ENCODE measurements around the gene TNFRSF21.
"Not testable (repeated sequence)": the region's sequence is repeated elsewhere in the genome, so short reads cannot be mapped to it uniquely, and the experiment has no call there.

TNFRSF21 gene

DNA sequence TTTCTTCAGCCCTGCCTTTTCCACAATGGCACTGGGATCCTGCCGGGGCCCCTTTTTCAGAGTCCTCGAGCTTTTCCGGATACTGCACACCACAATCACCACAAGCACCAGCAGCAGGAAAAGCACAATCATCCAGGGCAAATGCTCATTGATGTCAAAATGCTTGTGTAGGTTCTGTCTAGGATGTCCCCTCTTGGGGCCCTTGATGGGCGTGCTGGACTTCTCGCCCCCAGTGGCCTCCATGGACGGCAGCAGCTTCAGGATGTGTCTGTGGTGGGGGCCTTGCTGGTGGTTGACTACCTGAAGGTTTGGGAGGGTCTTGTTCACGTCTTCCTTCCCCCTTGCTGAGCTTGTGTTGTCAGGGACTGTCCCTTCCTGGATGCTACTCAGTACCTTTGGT, 25.7 kb downstream of the TNFRSF21 start:
- DNase-seq: no peak

DNA sequence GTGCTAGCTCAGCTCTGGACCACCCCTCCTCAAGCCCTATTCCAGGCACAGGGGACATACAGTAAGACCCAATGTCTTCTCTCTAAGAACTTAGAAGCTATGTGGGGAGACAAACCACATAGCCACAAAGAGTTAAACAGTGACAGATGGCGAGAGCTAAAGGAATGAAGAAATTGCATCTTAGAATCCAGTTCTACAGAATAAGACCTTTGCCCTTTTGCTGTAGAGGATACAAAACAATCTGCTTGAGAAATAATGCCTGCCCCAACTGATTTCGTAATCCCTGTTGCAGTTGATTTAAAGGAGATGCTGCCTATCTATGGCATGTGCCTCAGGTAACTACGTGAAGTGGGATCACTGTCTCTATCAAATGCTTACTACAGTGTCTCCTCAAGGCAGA, 31.2 kb downstream of the TNFRSF21 start:
- DNase-seq: no peak

DNA sequence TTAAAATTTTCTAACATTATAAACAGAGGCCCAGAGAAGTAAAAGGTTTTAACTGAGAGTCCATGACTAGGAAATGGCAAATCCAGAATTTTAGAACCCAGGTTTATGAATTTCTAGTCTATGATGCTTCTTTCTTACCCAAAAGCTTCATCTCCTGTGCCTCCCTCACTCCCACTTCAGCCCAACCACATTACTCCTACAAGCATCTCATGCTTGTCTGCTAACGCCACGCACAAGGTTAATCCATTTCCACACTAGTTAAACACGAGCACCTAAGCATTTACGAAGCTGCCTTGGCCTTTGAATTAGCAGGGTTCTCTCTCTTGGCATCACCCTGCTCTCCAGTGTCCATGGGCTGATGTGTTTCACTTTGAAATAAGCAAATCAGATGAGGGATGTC, 32.0 kb downstream of the TNFRSF21 start:
- DNase-seq: no peak

DNA sequence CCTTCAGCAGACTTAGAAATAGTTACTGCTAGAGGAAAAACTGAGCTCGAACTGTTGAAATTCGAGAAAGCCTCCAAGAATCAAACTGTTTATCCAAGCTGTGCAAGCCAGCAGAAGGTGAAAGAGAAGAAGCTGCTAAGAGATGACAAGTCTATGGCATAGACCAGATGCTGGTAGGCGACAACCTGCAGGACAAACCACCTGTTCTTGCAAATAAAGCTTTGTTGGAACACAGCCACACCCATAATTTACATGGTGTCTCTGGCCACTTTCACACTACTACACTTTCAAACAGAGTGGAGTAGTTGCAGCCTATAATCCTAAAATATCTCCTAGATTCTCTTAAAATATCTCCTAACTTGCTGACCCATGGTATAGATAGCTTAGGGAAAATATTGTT, 33.3 kb downstream of the TNFRSF21 start:
- DNase-seq: no peak

DNA sequence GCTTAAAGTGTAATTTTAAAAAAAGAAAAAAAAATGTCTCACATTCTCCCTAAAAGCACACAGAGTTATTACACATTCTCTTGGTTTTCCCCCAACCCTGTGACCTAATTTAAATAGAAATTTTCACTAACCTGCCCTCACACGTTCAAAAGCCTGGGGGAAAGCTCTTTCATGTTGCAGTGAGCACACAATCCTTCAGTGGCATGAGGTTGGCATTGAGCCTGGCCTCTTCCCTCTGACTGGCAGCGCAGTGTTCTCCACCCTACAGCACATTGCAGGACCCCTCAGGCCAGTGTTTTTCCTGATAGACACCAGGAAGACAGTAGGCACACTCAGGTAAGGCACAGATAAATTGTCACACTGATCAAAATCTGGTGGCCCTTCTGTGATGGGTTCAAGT, 34.1 kb downstream of the TNFRSF21 start:
- no peak for DNase-seq

DNA sequence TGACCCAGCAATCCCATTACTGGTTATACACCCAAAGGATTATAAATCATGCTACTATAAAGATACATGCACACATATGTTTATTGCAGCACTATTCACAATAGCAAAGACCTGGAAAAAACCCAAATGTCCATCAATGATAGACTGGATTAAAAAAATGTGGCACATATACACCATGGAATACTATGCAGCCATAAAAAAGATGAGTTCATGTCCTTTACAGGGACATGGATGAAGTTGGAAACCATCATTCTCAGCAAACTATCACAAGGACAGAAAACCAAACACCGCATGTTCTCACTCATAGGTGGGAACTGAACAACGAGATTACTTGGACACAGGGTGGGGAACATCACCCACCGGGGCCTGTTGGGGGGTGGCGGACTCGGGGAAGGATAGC, 34.6 kb downstream of the TNFRSF21 start:
- DNase-seq: not testable (repeated sequence)

DNA sequence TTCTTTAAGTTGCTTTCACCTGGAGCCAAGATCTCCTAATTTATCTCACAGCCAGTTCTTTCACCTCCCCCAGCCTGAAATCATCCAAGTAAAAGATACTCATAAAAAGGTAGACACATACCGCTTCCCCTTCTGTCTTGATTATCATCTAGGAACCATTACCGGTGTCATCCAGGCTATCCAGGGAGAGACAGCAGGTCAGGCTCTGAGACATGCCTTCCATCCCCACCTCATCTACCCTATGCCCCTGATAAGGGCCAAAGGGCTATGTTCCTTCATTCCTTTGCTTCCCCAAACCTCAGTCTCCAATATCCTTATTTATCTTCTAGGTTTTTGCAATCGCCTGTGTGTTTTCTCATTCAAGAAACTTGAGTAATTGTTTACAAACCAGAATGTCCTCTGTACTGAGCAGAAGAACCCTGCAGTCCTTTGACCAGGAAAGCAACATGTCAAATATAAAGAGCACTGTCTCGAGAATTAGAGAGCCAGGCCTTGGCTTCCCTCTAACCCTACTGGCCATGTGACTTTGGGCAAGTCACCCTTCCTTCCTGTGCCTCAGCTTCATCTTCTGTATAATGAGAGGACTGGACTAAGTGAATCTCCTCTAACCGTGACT, 41.0 kb downstream of the TNFRSF21 start:
- DNase-seq: no peak

DNA sequence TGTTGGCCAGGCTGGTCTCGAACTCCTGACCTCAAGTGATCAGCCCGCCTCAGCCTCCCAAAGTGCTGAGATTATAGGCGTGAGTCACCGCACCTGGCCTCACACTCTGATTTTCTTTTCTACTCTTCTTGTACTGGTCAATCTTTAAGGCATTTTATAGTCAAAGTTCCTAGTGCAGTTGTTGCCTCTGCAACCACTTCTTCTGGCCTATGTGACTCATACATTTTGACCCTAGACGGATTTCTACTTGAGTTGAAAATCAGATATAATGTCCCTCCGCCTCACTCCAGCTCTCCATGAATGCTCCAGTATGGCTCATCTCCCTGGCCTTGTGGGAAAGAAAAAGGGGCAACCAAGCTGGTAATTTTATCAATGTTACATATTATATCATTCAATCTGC, 42.4 kb downstream of the TNFRSF21 start:
- DNase-seq: no peak

DNA sequence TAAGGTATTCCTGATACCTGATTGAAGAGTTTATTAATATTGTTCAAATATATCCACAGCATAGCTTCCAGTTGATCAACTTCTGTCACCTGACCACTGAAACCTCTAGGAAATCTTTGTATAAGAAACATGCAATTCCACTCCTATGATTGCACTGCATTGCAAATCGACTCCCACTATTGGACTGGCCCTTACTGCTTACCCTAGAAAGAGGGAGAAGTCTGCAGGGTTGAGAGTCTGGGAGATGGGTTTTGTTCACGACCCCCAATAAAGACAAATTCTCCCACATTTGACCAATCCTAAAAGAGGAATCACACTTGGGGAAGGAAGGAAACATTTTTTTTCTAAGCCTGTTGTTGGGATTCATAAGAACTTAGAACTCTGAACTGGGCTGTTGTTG, 43.7 kb downstream of the TNFRSF21 start:
- DNase-seq: no peak

DNA sequence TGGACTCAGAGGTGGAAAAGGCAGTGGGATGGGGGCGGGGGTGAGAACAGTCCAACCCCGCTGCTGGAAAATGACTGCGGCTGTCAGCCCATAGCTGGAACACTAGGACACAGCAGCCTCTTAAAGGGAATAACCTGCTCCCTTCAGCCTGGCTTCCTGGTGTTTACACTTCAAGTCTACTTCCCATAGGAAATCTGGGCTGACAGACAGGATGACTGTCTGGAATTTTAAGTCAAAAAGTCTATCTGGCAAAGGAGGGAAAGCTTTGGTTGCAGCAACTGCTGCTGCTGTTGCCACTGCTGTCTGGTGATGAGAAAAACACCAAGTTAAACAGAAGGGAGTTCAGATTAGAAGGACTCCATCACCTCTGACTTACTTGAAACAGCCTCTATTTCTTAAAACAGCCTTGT, 44.9 kb downstream of the TNFRSF21 start:
- DNase-seq: no peak

DNA sequence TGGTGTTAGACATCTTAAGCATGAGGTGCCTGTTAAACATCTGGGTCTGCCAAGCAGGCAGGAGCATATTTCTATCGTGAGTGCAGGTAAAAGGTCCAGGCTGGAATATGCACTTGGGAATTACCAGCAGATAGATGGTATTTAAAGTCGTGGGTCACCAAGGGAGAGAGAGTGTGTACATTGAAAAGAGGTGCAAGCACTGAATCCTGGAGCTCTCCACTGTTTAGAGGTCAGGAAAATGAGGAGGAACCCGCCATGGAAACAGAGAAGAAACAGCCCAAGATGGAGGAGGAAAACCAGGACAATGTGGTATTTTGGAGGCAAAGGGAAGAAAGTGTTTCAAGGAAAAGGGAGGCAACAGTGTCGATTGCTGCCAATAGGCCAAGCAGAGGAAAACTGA, 46.4 kb downstream of the TNFRSF21 start:
- no peak for DNase-seq

DNA sequence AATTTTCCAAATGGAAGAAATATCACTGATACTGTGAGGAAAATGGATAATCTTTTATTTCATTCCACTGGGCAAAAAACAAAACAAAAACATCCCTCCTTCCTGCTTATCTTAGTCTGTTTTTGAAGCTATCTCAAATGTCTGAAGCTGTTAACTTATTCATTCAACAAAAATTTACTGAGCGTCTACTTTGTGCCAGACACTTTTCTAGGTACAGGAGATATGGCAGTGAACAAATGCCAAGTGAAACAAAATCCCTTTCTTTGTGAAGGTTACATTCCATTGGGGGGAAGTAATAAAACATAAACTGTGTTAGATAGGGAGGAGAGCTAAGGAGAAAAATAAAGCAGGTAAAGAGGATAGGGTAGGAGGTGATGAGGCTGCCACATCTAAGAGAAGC, 47.5 kb downstream of the TNFRSF21 start:
- no peak for DNase-seq

DNA sequence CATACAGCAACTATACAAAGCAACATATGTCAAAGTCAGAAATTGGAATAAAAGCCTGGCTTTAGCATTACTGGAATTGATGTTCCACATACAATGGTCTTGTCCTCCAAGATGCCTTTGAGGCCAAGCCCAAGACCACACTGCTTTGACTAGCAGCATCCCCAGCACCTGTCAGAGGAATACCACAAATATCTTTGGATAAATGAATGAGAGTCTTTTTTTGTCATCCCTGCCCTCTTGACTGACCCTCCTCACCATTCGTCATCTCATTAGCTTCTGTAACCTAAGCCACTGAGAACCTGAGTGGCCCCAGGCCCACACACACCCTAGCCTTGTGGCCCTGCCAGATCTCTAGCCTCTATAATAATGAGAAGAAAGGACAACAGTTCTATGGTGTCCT, 48.5 kb downstream of the TNFRSF21 start:
- no peak for DNase-seq

DNA sequence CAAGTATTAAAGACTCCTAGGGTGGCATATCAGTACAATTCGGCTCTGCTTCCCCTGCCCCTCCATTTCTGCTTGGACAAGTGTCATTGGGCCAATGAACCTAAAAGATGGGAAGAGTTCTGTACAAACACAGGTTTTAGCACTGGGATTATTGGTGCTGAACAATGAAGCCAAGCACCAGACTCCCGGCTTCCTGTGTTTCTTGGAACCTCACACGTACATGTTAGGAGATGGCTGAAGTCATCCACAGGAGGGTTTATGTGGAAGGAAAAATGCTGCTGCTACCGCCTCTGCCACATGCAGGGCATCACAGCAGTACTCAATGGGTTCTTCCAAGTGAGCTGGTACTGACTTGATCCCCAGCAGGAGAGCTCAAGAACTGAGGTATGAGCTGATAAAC, 49.7 kb downstream of the TNFRSF21 start:
- DNase-seq: no peak

DNA sequence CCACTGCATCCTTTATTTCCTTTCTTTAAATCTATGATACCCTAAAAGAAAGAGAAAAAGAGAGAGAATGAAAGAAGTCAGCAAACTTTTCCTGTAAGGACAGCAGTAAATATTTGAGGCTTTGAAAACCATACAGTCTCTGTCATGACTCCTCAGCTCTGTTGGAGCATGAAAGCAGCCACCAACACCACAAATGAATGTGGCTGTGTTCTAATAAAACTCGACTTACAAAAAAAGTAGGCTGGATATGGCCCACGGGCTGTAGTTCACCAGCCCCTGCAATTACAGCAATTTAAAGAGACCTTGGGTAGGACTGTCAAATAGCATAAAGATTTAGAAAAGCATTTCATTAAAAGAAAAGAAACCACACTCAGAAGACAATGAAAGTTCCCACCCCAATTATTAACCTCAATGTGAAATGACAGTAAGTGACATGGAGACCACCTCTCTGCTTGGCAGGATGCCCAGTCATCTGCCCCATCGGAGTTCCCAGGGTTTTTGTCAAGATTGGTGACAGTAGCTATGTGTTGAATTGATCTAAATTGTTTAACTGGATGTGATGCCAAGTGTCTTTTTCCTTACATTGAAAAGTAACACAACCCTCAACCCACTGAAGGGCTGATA, 50.9 kb downstream of the TNFRSF21 start:
- DNase-seq: no peak

DNA sequence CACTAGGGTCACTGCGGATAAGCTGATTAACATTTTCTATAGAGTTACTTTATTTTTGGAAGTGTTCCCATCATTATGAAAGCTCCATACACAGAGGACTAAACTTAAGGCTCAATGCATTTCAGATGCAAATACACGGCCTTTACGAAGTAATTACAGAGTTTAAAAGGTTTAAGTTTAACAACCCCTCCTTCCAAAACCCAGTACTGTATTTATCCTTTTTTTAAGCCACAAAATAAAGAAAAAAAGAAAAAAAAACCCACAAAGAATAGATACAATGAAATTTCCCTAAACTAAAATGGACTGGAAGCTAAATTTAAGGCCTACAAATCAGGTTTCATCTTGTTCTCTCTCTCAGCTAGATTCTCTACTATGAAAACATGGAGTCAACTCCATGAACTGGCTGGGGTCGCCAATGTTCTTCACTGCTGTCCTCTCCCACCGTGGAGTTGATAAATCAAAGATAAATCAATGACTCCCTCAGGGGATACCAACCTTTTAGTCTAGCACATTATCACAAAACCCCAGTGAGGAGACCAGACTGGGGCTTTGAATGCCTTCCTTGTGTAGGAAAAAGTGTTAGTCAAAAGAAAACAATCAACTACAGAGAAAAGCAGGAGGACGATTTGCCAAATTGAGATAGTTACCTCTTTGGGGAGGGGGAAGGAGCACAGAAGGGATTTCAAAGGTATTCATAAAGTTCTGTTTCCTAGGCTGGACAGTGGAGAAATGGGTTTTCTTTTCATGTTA, 52.5 kb downstream of the TNFRSF21 start:
- DNase-seq: no peak

DNA sequence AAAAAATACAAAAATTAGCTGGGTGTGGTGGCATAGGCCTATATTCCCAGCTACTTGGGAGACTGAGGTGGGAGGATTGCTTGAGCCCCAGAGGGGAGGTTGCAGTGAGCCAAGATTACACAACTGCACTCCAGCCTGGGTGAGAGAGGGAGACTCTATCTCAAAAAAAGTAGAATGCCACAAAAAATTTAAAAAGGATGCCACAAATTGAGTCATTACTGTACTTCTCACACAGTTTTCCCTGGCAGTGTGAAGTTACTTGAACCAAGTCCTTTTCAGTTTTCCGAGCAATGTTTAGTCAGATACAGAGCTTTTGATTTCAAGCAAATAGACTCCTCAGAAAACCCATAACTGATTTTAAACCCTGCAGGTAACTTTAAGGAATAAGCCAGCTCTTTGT, 53.3 kb downstream of the TNFRSF21 start:
- no peak for DNase-seq

DNA sequence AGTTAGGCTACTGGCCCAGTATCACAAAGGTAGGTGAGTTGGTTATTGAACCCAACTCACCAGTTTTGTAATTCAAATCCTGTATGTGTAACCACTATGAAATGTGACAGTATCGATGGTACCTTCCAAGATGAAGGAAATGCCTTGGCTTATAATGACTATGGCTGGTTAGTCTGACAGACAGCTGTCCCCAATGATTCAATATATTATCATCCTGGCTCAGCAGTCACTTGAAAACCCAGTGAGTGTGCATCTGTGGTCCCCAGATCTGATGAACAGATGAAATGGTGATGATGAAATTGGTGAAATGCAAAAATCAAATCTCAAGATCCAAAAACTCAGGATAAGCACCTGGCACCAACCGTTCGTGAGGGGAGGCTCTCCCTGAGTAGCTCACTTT, 54.8 kb downstream of the TNFRSF21 start:
- no peak for DNase-seq

DNA sequence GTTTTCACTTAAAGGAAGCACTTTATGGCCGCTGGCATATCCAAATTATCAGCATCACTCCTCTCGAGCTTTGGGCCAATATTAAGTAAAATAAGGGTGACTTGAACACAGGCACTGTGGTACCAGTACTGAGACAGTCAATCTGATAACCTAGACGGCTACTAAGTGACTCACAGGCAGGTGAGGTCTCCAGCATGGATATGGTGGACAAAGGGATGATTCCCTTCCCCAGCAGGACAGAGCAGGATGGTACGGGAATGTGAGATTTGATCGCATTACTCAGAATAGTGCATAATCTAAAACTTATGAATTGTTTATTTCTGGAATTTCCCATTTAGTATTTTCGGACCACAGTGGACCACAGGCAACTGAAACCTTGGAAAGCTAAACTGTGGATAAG, 55.7 kb downstream of the TNFRSF21 start:
- DNase-seq: no peak

DNA sequence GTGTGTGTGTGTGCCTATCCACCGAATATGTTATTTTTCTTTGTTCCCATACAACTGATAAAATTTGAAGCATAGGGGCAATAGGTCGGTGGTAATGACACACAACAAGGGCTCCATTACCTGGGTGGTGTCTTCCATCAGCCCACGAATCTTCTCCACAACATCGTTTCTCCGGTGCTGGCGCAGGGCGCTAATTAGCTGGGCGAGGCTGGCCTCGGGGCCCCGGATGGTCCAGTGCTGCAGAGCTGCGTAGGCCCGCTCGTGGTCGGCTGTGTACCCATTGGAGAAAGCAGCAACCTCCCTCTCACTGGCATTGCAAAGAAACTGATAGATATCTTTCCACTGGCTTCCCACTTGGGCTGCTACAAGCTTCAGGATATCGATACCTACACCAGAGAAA, 56.6 kb downstream of the TNFRSF21 start:
- no peak for DNase-seq

DNA sequence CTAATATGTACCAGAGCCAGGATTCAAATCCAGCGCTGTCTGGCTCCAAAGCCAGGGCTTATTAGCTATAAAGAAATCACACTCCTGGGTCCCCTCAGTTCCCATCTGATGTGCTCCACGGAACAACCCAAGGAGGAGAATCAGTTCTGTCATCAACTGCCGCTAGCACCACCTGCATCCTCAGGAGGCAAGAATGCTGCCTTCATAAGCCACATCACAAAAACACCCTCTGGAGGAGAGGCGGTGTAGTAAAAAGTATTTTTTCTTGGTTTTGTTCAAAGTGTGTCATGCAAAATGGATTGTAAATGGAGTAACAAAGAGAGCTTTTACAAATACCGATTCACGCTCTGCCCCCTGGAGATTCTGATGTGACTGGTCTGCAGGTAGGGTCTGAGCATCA, 57.1 kb downstream of the TNFRSF21 start:
- DNase-seq: no peak

DNA sequence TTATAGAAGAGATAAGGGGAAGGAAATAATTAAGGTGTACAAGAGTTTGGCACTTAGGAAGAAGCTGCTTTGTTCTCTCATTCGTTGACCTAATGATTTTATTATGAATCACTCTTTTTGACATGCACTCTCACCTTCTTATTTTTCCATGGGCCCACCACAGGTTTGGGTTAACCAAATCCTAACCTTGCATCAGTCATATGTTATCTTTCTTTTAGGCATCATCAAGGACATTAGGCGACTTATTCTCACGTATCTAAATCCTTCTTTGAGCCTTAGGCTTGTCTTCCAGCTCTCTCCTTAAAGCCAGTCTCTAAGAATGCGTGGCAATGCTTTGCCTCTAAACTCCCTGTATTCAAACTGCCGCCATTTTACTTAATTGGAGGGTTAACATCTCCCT, 58.3 kb downstream of the TNFRSF21 start:
- DNase-seq: no peak

DNA sequence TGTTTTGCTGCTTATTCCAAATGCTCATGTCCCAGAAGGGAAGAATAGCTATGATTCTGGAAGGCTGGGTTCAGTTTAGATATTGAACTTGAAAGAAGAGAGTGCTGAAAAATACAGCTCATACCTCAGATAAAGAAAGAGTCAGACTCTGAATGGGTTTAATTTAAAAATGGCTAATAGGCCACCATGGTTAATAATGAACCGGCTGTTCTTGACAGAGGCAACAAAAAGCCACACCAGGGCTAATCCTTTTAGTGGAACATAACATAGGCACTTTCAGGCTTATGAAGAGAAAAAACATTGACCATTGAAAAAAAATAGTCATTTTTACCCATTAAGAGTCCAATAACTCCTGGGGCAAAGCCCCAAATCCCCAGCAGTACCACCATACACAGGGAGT, 59.4 kb downstream of the TNFRSF21 start:
- DNase-seq: no peak

DNA sequence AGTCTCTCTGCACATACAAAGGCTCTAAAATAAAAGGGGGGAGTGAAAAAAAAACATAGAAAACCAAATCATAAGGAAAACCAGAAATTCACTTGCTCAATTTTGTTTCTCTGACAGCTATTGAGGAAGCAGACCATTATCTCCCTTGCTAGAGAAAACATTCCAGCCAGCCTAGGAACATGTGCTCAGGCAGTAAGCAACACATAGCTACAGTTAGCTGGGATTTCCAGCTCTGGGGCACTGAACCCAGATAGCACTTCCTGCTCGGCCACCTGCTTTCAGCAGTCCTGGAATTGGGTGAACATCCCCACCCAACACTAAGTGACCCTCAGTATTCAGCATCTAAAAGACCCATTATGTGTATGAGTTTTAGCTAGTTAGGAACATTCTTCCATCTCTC, 61.3 kb downstream of the TNFRSF21 start:
- DNase-seq: no peak

Measured in NCI-H1417 treated with DMSO at 0.1 percent for 48 hours (cell line).